Fibroblast of skin of back (primary cell): ENCODE data around the gene TP53AIP1.
"Not testable (repeated sequence)": the region's sequence is repeated elsewhere in the genome, so short reads cannot be mapped to it uniquely, and the experiment has no call there.

Source experiments
- DNase-seq: peaks from one replicate; pipeline ENCODE4 v3.0.0-alpha.2; 2013

The TP53AIP1 gene

DNA sequence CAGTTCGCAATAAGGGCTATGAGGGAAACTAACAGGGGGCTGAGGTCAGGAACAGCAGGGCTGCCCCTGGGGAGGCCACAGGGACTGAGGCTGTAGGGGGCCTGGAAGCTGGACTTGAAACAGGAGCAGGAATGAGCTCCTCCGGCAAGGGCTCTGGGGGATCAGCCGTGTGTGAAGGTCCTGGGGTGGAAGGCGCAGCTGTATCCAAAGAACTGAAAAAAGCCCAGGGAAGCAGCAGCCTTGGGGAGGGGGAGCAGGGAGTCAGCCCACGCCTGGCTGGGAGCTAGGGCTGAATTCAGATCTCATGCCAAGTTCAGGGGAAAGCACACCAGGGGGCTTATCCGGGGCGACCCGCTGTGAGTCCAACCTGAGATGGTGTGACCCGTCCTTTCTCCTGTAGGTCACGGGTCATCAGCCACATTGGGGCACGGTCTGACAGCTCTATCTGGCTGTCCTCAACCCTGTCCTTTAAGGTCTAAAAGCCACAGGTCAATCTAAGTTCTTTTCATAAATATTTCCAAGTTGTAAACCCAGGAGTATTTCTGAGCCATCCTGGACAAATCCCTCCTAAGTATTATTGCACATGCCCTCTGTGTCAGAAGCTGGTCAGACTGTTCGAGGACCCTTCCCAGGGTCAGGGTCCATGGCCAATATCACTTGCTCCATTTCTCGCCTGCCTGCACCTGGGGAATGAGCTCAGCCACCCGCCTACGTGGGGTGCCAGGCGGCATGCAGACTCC, 18.0 kb downstream of the TP53AIP1 start:
- DNase-seq = no peak

DNA sequence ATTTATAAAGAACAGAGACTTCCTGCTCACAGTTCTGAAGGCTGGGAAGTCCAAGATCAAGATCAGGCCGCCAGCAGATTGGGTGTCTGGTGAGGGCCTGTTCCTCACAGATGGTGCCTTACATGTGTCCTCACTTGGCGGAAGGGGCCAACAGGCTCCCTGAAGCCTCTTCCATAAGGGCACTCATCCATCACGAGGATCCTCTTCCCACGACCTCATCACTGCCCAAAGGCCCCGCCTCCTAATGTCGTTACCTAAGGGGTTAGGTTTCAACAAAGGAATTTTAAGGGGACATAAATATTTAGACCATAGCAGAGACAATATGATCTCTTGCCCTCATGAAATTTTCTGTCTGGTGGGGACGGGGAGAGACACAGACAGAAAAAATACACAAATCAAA, 18.6 kb downstream of the TP53AIP1 start:
- no peak for DNase-seq

- DNase-seq = no peak
Observed at GRCh38 chr11:128921793-128922192, 20.9 kb downstream of the TP53AIP1 start.

GRCh38 chr11:128920666-128921065, 22.0 kb downstream of the TP53AIP1 start:
- no peak for DNase-seq

GRCh38 chr11:128919635-128920034, 23.0 kb downstream of the TP53AIP1 start:
- not testable (repeated sequence) for DNase-seq

- no peak for DNase-seq
Observed at GRCh38 chr11:128919216-128919615, 23.5 kb downstream of the TP53AIP1 start.

- DNase-seq = no peak
Observed at GRCh38 chr11:128917144-128917724, 25.4 kb downstream of the TP53AIP1 start.

DNA sequence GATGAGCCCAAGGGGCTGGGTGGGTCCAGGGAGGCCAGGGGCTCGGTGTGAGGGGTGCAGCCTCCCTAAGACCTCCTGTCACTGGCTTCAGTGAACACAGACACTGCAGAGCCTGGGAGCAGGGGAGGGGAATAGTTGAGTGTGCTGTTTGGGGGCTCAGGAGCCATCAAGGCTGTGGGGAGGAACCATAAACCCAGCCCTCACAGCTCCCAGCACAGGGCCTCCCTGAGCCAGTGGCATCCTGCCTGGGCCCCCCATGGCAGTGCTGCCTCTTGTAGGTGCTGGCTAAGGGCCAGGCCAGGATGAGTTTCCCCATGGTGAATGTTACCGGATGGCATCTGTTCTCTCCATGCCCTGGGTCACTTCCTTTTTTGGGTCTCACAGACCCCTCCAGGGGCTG, 26.0 kb downstream of the TP53AIP1 start:
- DNase-seq = no peak

DNA sequence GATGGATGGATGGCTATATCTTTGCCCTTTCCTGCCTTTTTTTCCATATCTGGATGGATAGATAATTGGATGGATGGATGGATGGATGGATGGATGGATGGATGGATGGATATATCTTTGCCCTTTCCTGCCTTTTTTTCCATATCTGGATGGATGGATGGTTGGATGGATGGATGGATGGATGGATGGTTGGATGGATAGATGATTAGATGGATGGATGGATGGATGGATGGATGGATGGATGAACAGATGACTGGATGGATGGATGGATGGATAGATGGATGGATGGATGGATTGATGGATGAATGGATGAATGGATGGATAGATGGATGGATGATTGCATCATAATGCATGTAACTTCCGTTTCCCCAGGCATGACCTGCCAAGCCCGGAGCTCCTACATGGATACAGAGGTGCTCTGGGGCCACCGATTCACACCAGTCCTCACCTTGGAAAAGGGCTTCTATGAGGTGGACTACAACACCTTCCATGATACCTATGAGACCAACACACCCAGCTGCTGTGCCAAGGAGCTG, 26.6 kb downstream of the TP53AIP1 start:
- DNase-seq = no peak

GRCh38 chr11:128915149-128915521, 27.5 kb downstream of the TP53AIP1 start:
- no peak for DNase-seq

DNA sequence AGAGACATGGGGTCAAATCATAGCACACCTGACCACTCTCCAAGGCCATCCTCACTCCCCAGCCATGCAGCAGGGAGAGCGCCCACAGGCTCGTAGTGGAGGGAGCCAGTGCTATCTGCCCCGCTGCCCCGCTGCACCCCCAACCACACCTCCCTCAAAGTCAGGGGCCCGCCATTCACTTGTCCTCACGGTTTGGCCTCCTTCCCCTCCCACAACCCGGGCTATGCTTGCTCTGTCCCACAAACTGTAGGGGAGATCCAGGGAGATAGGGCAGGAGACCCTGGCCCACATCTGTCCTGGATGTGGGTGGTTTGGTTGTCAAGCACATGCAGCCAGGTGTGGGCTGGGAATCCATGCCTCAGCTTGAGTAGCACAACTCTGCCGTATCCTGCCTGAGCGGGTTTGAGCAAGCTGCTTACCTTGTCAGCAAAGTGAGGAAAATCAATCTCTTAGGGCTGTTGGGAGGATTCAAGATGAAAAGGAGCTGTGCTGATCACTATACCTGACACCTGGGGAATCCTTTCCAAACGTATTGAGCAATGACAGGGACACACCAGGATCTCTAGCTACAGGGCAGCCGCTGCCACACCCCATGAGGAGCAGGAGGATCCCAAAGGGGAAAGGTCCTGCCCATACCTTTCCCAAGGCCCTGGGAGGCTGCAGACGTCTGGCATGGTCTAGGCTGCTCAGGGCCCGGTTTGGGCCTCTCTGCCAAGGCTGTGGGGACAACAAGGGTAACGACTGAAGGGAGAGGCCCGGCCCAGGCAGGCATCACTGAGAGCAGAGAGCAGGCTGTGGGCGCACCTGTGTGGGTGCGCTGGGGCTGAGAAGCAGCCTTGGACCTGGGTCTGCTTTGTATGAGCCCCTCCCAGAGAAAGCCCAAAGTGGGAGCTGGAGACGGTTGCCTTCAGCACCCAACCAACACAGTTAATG, 28.2 kb downstream of the TP53AIP1 start:
- DNase-seq = no peak

- DNase-seq = no peak
Observed at GRCh38 chr11:128913806-128914205, 28.9 kb downstream of the TP53AIP1 start.

- DNase-seq = no peak
Observed at GRCh38 chr11:128911701-128912100, 31.0 kb downstream of the TP53AIP1 start.

DNA sequence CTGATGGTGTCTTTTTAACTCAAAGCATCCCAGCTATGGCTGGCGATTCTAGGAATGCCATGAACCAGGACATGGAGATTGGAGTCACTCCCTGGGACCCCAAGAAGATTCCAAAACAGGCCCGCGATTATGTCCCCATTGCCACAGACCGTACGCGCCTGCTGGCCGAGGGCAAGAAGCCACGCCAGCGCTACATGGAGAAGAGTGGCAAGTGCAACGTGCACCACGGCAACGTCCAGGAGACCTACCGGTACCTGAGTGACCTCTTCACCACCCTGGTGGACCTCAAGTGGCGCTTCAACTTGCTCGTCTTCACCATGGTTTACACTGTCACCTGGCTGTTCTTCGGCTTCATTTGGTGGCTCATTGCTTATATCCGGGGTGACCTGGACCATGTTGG, 31.4 kb downstream of the TP53AIP1 start:
- DNase-seq = no peak

DNA sequence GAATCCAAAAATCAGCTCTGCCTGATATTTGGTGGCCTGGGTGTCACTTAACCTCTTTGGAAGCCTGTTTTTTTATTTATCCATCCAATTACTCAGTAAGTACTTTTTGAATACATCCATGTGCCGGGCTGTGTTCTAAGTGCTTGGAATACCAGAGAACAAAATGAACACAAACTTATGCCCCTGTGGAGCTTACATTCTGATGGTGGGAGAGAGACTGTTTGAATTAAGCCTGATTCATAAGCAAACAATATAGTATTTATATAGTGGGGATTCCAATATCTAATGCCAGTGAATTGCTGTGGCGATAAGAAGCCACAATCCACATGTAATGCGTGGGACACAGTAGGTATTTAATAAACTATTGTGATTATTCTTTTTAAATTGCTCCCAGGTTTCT, 32.1 kb downstream of the TP53AIP1 start:
- DNase-seq = peak; percentile 69

DNA sequence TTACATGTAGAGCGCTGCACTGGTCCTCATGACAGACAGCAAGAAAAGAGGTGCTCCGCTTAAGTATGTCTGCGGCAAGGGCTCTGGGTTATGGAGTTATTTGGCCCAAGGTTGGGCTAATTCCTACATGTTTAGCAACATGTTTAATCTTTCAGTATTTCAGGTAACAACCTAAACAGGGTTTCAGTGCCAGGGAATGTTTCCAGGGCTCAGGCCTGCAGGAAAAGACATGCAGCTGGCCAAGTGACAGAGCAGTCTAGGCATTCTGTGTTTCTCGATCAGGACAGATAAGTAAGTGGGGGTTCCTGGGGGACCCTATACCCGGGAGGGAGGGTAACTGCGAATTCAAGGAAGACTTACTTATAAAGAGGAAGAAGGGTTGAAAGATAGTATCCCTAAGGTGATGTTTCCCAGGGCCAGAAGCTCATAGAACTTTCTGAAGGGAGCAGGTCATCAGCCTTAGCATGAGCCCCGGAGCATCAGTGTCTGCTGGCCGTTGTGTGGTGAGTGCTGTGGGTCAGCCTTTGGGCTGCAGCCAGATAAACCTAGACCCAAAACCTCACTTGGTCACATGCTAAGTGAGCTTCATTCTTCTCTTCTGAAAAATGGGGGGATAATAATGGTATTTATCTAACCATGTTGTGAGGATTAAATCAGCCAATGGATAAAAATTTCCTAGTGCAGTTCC, 33.1 kb downstream of the TP53AIP1 start:
- no peak for DNase-seq

DNA sequence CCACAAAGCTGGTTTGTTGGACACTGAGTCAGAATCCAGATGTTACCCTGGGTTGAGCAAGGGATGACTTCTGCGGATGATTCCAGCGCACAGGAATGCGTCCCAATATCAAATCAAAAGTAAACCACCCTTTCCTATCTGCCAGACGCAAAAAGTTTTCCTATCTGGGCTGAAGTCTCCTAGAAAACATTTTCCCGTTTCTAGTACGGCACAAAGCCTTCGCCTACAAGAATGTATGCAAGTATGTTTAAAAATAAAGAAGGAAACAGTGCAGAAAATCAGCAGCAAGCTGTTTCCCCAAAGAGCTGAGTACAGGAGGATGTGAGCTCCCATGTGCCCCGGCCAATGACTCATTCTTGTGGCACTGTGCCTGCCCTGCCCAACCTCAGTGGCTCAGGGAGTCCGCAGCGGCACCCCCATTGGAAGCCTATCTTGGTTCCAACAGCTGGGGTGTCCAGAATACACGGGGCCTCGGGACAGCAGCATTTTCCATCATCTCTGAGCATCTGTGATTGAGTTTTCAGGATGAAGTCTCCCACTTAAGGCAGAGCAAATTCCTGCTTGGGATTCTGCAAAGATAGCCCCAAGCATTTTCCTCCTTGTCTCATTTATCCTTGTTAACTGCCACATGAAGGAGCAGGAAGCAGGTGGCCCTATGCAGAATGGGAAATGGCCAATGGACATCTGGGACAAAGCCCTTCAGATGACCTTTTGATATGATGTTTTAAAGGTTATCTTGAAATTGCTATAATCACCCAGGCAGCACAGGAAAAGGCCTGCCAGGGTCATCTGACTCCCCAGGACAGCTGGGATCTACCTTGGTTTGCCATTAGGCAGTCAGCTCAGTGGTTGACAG, 34.1 kb downstream of the TP53AIP1 start:
- peak; percentile 68 for DNase-seq

DNA sequence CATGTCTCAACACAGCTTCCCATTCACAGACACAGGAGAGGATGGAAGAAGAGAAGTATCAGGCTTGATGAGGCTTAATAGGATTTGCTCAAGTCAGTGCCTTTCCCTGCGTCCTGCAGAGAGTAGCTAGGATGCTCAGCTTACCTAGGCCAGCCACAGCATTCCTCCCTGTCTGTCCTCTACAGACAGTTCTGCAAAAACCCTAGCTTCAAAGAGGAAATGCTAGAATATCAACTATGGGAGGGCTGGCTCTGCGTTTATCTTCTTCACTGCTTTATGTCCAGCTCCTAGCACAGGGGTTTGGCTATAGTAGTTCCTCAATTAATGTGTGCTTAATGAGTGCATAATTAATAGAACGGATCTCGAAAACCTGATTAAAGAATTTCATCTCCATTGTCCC, 35.1 kb downstream of the TP53AIP1 start:
- DNase-seq = no peak

GRCh38 chr11:128906185-128907050, 36.3 kb downstream of the TP53AIP1 start:
- no peak for DNase-seq

DNA sequence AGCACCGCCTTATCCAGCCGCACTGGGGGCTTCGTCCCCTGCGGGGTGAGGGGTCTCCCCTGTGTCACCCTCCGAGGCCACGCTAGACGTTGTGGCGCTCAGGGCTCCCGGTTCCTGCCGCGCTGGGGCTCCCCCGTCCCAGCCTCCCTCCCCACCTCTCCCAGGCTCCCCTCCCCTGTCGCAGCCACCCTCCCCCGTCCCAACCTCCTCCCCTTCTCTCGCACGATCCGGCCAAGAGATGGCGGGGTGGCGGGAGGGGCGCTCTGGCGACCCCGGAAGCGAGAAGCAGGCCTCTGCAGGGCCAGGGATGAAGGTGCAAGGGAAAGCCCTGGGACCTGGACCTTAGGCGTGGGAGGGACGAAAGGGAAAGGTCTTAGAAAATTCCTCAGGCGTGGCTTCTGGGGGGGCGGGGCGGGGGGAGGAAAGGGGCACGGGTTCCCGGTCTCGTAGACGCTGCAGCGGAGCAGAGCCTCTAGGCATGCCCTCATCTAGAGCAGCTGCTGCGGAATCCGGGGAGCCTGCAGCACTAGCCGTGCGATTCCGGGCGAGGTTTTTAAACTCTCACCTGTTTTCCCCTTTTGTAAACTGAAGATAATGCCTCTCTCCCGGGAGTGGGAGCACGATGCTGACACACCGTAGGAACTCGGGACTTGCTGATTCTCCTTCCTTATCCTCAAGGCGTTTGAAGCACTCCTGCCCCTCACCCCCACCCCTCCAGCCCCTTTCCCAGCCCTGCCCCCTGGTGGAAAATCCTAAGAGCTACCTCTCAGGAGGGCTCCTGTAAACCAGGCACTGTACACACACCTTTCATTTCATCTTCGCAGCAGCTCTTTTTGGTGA, 37.1 kb downstream of the TP53AIP1 start:
- DNase-seq = peak; percentile 27
